GM12878 (cell line): Measurements from ENCODE around the gene IL1B. TPM values are rescaled to one million over a fixed set of nuclear protein-coding genes. Genes with fewer than 3 reads are reported as not detected.

Experiments
- ATAC-seq: fragments of 200-7000 bp; cut with Tn5 transposase; 3 replicates; pipeline ENCODE4 v1.9.1; 2020; ENCODE audit warnings: mild to moderate bottlenecking, moderate library complexity
- BruUV-seq: library from RNA; stranded (reverse); fragments of 400-500 nt; replicated peaks from 2 replicates; lab custom pipeline; 2021; lab: Mats Ljungman, UMichigan
- CTCF ChIA-PET: fragments of 300-600 bp; sonication (Branson Sonifier 250); formaldehyde crosslinking; extraction: SDS; loops from one replicate; lab custom pipeline; 2021; ENCODE audit warnings: inconsistent platforms; lab: Yijun Ruan, JAX
- POLR2A ChIA-PET: fragments of 350-600 bp; formaldehyde crosslinking; extraction: SDS; loops from one replicate; lab custom pipeline; 2021; ENCODE audit warnings: inconsistent platforms; lab: Charles Lee
- RAD21 ChIA-PET: fragments of 300-600 bp; sonication (Branson Sonifier 250); formaldehyde crosslinking; loops from one replicate; lab custom pipeline; 2023; ENCODE audit warnings: antibody characterized with exemption; ENCODE audit not compliant: unreplicated experiment; lab: Charles Lee
- SMC1A ChIA-PET: fragments of 300-600 bp; sonication (Branson Sonifier 250); formaldehyde crosslinking; loops from one replicate; lab custom pipeline; 2023; ENCODE audit not compliant: unreplicated experiment, uncharacterized antibody; lab: Charles Lee
- DNase-seq: peaks from one replicate; pipeline ENCODE4 v3.0.0-alpha.2; 2011; ENCODE audit warnings: low read depth, low spot score
- FAIRE-seq: peaks from 3 replicates; lab custom pipeline; 2011; peaks lifted over from hg19 to GRCh38; lab: Jason Lieb, UNC
- H2AFZ ChIP-seq: 2 replicates; pipeline ENCODE4 v1.6.0; 2011; ENCODE audit warnings: low read depth, low read length, control low read depth; ENCODE audit not compliant: control insufficient read depth
- H3K27ac ChIP-seq: 2 replicates; pipeline ENCODE4 v1.5.1; 2011; ENCODE audit warnings: control low read depth; ENCODE audit not compliant: control insufficient read depth, insufficient read depth
- H3K27me3 ChIP-seq, 2 experiments: replicated peaks in 1 of 2; 2 replicates each; pipeline versions ENCODE4 v1.6.0 to v1.6.1; 2011; ENCODE audit warnings: low read length in 1 of 2; ENCODE audit not compliant: control insufficient read depth in 2 of 2, insufficient read depth in 2 of 2
- H3K36me3 ChIP-seq, 2 experiments: 2 replicates each; pipeline ENCODE4 v1.5.1; 2011; ENCODE audit warnings: low read length in 1 of 2; ENCODE audit not compliant: control insufficient read depth in 2 of 2, insufficient read depth in 2 of 2
- H3K4me1 ChIP-seq: 2 replicates; pipeline ENCODE4 v1.6.1; 2011; ENCODE audit warnings: mild to moderate bottlenecking, low read length, moderate library complexity, mixed read lengths; ENCODE audit not compliant: control insufficient read depth, insufficient read depth
- H3K4me2 ChIP-seq: 2 replicates; pipeline ENCODE4 v1.6.0; 2011; ENCODE audit warnings: control low read depth; ENCODE audit not compliant: control insufficient read depth, insufficient read depth
- H3K4me3 ChIP-seq: fragments of 200-600 bp; sonication (generic); 2 replicates; pipeline ENCODE4 v1.5.1; 2016
- H3K79me2 ChIP-seq: 2 replicates; pipeline ENCODE4 v1.6.0; 2011; ENCODE audit warnings: low read length; ENCODE audit not compliant: control insufficient read depth, insufficient read depth
- H3K9ac ChIP-seq: 2 replicates; pipeline ENCODE4 v1.8.0; 2011; ENCODE audit warnings: low read length, control low read depth, mixed read lengths; ENCODE audit not compliant: control insufficient read depth, insufficient read depth
- H3K9me3 ChIP-seq: replicated peaks from 3 replicates; pipeline ENCODE4 v1.5.1; 2011; ENCODE audit warnings: mild to moderate bottlenecking, low read length; ENCODE audit not compliant: control insufficient read depth, insufficient read depth
- H4K20me1 ChIP-seq: 2 replicates; pipeline ENCODE4 v1.6.0; 2011; ENCODE audit not compliant: control insufficient read depth, insufficient read depth
- BCL11A ChIP-seq: IDR thresholded peaks from 2 replicates; pipeline ENCODE4 v1.6.1; 2011; ENCODE audit warnings: low read depth, low read length
- EGR1 ChIP-seq, 2 experiments: IDR thresholded peaks; 1 replicate in 1 of 2; 2 replicates in 1 of 2; pipeline ENCODE4 v1.6.1; 2011 to 2012; ENCODE audit warnings: low read depth in 2 of 2, low read length in 2 of 2, borderline replicate concordance in 1 of 2, mild to moderate bottlenecking in 1 of 2, moderate library complexity in 1 of 2
- GABPA ChIP-seq: IDR thresholded peaks from 2 replicates; pipeline ENCODE4 v1.6.1; 2014; ENCODE audit warnings: antibody characterized with exemption, low read depth, mild to moderate bottlenecking, inconsistent platforms
- HDAC2 ChIP-seq: fragments of 200-600 bp; sonication (generic); IDR thresholded peaks from 2 replicates; pipeline ENCODE4 v1.6.1; 2017
- HSF1 ChIP-seq: fragments of 150-350 bp; IDR thresholded peaks from 2 replicates; pipeline ENCODE4 v1.6.1; 2014; ENCODE audit warnings: mild to moderate bottlenecking, low read depth, low read length
- KAT2A ChIP-seq: conservative IDR thresholded peaks from 2 replicates; pipeline ENCODE4 v1.6.1; 2011; ENCODE audit warnings: low read depth, low read length; ENCODE audit not compliant: control insufficient read depth
- KLF5 ChIP-seq: fragments of 450-650 bp; IDR thresholded peaks from 2 replicates; pipeline ENCODE4 v1.6.1; 2014; ENCODE audit warnings: mild to moderate bottlenecking; ENCODE audit not compliant: partially characterized antibody
- MEF2A ChIP-seq: IDR thresholded peaks from 2 replicates; pipeline ENCODE4 v1.6.1; 2011; ENCODE audit warnings: low read depth, mild to moderate bottlenecking, low read length, moderate library complexity; ENCODE audit not compliant: insufficient read depth
- MTA2 ChIP-seq: fragments of 450-650 bp; IDR thresholded peaks from 2 replicates; pipeline ENCODE4 v1.6.1; 2016; ENCODE audit warnings: low read depth, mild to moderate bottlenecking, moderate library complexity
- NFIC ChIP-seq: IDR thresholded peaks from 2 replicates; pipeline ENCODE4 v1.6.1; 2012; ENCODE audit warnings: low read depth, mild to moderate bottlenecking, inconsistent platforms, low read length, moderate library complexity
- NFYA ChIP-seq: IDR thresholded peaks from 2 replicates; pipeline ENCODE4 v1.6.1; 2011; ENCODE audit warnings: low read depth, mild to moderate bottlenecking, low read length, improper control_type of control experiment, borderline replicate concordance
- NRF1 ChIP-seq: conservative IDR thresholded peaks from 2 replicates; pipeline ENCODE4 v1.6.1; 2011; ENCODE audit warnings: mild to moderate bottlenecking, low read depth, low read length, improper control_type of control experiment
- PBX3 ChIP-seq: IDR thresholded peaks from 2 replicates; pipeline ENCODE4 v1.6.1; 2011; ENCODE audit warnings: mild to moderate bottlenecking, low read depth, low read length, moderate library complexity; ENCODE audit not compliant: insufficient replicate concordance
- RAD51 ChIP-seq: fragments of 450-650 bp; IDR thresholded peaks from 2 replicates; pipeline ENCODE4 v1.6.1; 2016; ENCODE audit warnings: moderate library complexity, mild to moderate bottlenecking, inconsistent platforms
- SP1 ChIP-seq: IDR thresholded peaks from one replicate; pipeline ENCODE4 v1.6.1; 2011; ENCODE audit warnings: low read depth, low read length
- TCF7 ChIP-seq: IDR thresholded peaks from 2 replicates; pipeline ENCODE4 v1.6.1; 2014; ENCODE audit warnings: antibody characterized with exemption, borderline replicate concordance
- USF1 ChIP-seq: IDR thresholded peaks from 2 replicates; pipeline ENCODE4 v1.6.1; 2011; ENCODE audit warnings: borderline replicate concordance, low read depth, mild to moderate bottlenecking, moderate library complexity, mixed read lengths, low read length; ENCODE audit not compliant: insufficient read depth; ENCODE audit errors: extremely low read length
- YY1 ChIP-seq: IDR thresholded peaks from 2 replicates; pipeline ENCODE4 v1.6.1; 2011; ENCODE audit warnings: low read depth, mild to moderate bottlenecking, low read length
- WGBS: methylation state at CpG from one replicate; pipeline ENCODE4 v1.1.6; 2016; ENCODE audit warnings: low lambda C conversion rate; ENCODE audit not compliant: insufficient replicate concordance, insufficient coverage; ENCODE audit errors: missing lambda C conversion rate; 5-methylcytosine and 5-hydroxymethylcytosine counted together
- in situ Hi-C: fragments of 300-500 bp; cut with MboI; formaldehyde crosslinking; loops from 9 replicates; pipeline ENCODE4 v1.14.3; 2018; ENCODE audit warnings: mixed read lengths
- intact Hi-C: fragments of 100-400 bp; cut with micrococcal nuclease; formaldehyde crosslinking; loops from one replicate; pipeline ENCODE4 v1.14.2; 2022; ENCODE audit not compliant: unreplicated experiment
- polyA plus RNA-seq, 11 experiments: library from polyadenylated mRNA; depleted of rRNA in 4 of 11; unstranded in 6 of 11; stranded (reverse) in 5 of 11; fragments of >200 nt; fragmentation: Nextera tagmentation in 4 of 11; fragmentation: Illumina TruSeq in 1 of 11; extraction: Ambion mirVana in 4 of 11; extraction: Trizol in 1 of 11; gene quantifications; 1 replicate in 1 of 11; 2 replicates in 10 of 11; pipeline versions ENCODE4 v1.2.1 to v1.2.3, GENCODE V29; 2011 to 2016; ENCODE audit warnings: inconsistent platforms in 2 of 11, missing spikeins in 2 of 11, low read depth in 1 of 11
- total RNA-seq, 4 experiments: library from RNA; depleted of rRNA in 3 of 4; stranded (reverse); fragments of >200 nt in 3 of 4; fragmentation: Illumina TruSeq in 1 of 4; extraction: Trizol in 1 of 4; gene quantifications; 2 replicates each; pipeline versions ENCODE4 v1.2.1 to v1.2.3, GENCODE V29; 2013 to 2021

The IL1B gene
- total and polyA plus RNA-seq, 10 of the 15 experiments (the other 5 are each of a cell fraction or from before 2014, with no cell fraction given) = 0.20 to 1.6 (median 0.84) TPM

- Histone ChIP-seq H3K36me3 (no peaks in the 10 kb centered on the region), H3K4me3 (no peak overlapping the region), H3K4me1 (peaks cover 21% of the 10 kb centered on the region), H3K27me3 (no peaks in the 10 kb centered on the region; a peak in 1 of 4 replicates), H3K9me3 (no peaks in the 10 kb centered on the region), H3K9ac (no peak overlapping the region), H2AFZ (no peak overlapping the region), H3K4me2 (no peak overlapping the region), H3K79me2 (no peaks in the 10 kb centered on the region), H4K20me1 (no peaks in the 10 kb centered on the region), H3K27ac (no peak overlapping the region)
- intact Hi-C loops (no loop called here), in situ Hi-C loops (loop anchor here (5.0 kb wide), 1 partner anchor 124 kb away; no protein-coding TSS in a partner anchor)
- FAIRE-seq (no peak), ATAC-seq (no peak), DNase-seq (no peak)
- 72% methylated on average over 3 of the region's 3 CpGs for WGBS
- ChIA-PET CTCF (interaction anchor here (12.0 kb wide), 1 partner anchor 129 kb away, joined by 496 read pairs; no protein-coding TSS in a partner anchor), POLR2A (interaction anchor here (0.6 kb wide), 1 partner anchor 123 kb away, joined by 5 read pairs; no protein-coding TSS in a partner anchor), RAD21 (interaction anchor here (1.0 to 11.8 kb wide), 2 partner anchors 9 to 125 kb away, joined by 3 to 281 read pairs; no protein-coding TSS in a partner anchor), SMC1A (interaction anchor here (1.1 to 12.1 kb wide), 3 partner anchors 113 to 125 kb away, joined by 3 to 362 read pairs (median 4); no protein-coding TSS in a partner anchor)
- BruUV-seq = no TSS peak
- TF ChIP-seq TCF7 (no peak), NFYA (no peak), HSF1 (no peak), RAD51 (no peak), SP1 (no peak), MEF2A (no peak), NFIC (no peak), MTA2 (no peak), EGR1 (IDR thresholded peaks at IDR 0.05; ENCODE audit: borderline replicate concordance in 1 of 2, low read depth in 2 of 2, low read length in 2 of 2) (no peak), KLF5 (no peak), USF1 (no peak), HDAC2 (no peak), KAT2A (no peak), YY1 (no peak), PBX3 (no peak), GABPA (no peak), BCL11A (no peak), NRF1 (no peak)
Measured at GRCh38 chr2:112876257-112876970, 39.8 kb upstream of the IL1B start.
